ENCODE measurements around the gene ZFP28. TPM values are rescaled to one million over a fixed set of nuclear protein-coding genes. Genes with fewer than 3 reads are reported as not detected.
A peak's percentile ranks its signal among the peaks of the same experiment; 100 is the strongest.

ZFP28 gene
- total and polyA plus RNA-seq, 2 of the 8 experiments (the other 6 are each of a cell fraction or from before 2014, with no cell fraction given) = 1.6 to 4.5 TPM

GRCh38 chr19:56491399-56491798 is 47.3 kb upstream of the ZFP28 start:
- Histone ChIP-seq H2BK20ac (ENCODE audit: low read length) (no peak overlapping the region), H4K8ac (ENCODE audit: extremely low read depth, insufficient read depth, low read length) (no peak overlapping the region), H3K9me3 (ENCODE audit: insufficient read depth in 2 of 2, low read depth in 1 of 2, low read length in 1 of 2) (no peaks in the 10 kb centered on the region), H3K27ac (ENCODE audit: low read depth, low read length) (0 out of 2 replicates have a peak overlapping the region, but pooled peaks have one; percentile 34), H2BK120ac (replicated peaks; ENCODE audit: low read depth, low read length) (no peak overlapping the region), H3K4me3 (ENCODE audit: extremely low read depth in 1 of 4, insufficient read depth in 2 of 4, low read depth in 3 of 4, low read length in 4 of 4) (peak overlapping the region in 1 of 4 experiments; percentile 31; a peak in 1 of 8 replicates), H3K36me3 (ENCODE audit: control insufficient read depth in 2 of 4, insufficient read depth in 4 of 4, low read length in 3 of 4) (peaks cover 0 to 9% (median 2%) of the 10 kb centered on the region in 4 experiments; a peak in 3 of 8 replicates), H3K4me1 (replicated peaks in 1 of 4; ENCODE audit: control insufficient read depth in 3 of 4, insufficient read depth in 4 of 4, low read length in 3 of 4) (peaks cover 2 to 11% (median 4%) of the 10 kb centered on the region in 4 experiments; a peak in 5 of 7 replicates), H3K23ac (ENCODE audit: insufficient read length) (no peak overlapping the region), H3K4ac (replicated peaks; ENCODE audit: insufficient read length, low read depth, low read length) (no peak overlapping the region), H2BK15ac (ENCODE audit: low read length) (no peak overlapping the region), H3K27me3 (replicated peaks in 1 of 4; ENCODE audit: control insufficient read depth in 3 of 4, extremely low read depth in 1 of 4, insufficient read depth in 3 of 4, low read length in 3 of 4) (no peaks in the 10 kb centered on the region), H3K14ac (ENCODE audit: insufficient read length) (no peak overlapping the region), H3K23me2 (ENCODE audit: low read depth, low read length) (no peaks in the 10 kb centered on the region), H3K56ac (replicated peaks; ENCODE audit: insufficient read length, low read depth, low read length) (no peak overlapping the region), H2BK5ac (ENCODE audit: low read depth, low read length) (no peak overlapping the region), H4K91ac (replicated peaks; ENCODE audit: insufficient read length, low read length) (no peak overlapping the region), H2AK5ac (ENCODE audit: low read depth, low read length) (no peak overlapping the region), H3K9ac (replicated peaks in 1 of 4; ENCODE audit: extremely low read depth in 1 of 4, low read depth in 3 of 4, low read length in 3 of 4) (no peak overlapping the region), H2BK12ac (ENCODE audit: low read depth, low read length) (no peak overlapping the region; the same call in 1 of the 2 replicates), H3K4me2 (ENCODE audit: insufficient read depth in 1 of 2, low read depth in 2 of 2, low read length in 2 of 2) (peak overlapping the region; percentile 39 to 66; a peak in 3 of 4 replicates), H4K5ac (ENCODE audit: insufficient read length, low read depth, low read length) (no peak overlapping the region), H2AFZ (ENCODE audit: low read length) (no peak overlapping the region), H3K79me2 (ENCODE audit: control insufficient read depth in 1 of 2, insufficient read depth in 2 of 2, low read length in 2 of 2) (peaks cover 0 to 65% of the 10 kb centered on the region in 2 experiments; a peak in 3 of 4 replicates), H3K79me1 (ENCODE audit: low read depth, low read length) (no peaks in the 10 kb centered on the region; the same call in 1 of the 2 replicates), H4K20me1 (replicated peaks in 1 of 2; ENCODE audit: control insufficient read depth in 1 of 2, insufficient read depth in 2 of 2, low read length in 2 of 2) (peaks cover 0 to 2% of the 10 kb centered on the region in 2 experiments), H3K18ac (ENCODE audit: extremely low read depth, low read length) (no peak overlapping the region)
- no peak for DNase-seq (ENCODE audit: low read depth in 1 of 2, low spot score in 2 of 2)
- ChIA-PET CTCF (ENCODE audit: partially characterized antibody) (interaction anchor here (1.1 to 1.5 kb wide), 3 partner anchors 11 to 24 kb away, joined by 3 to 5 read pairs (median 3); no protein-coding TSS in a partner anchor), POLR2A (ENCODE audit: partially characterized antibody) (interaction anchor here (0.6 to 1.4 kb wide), 2 partner anchors 15 to 88 kb away, joined by 3 to 4 read pairs; partner anchors contain the start of gene ZNF583)
- FAIRE-seq = no peak
- TF ChIP-seq BACH1 (IDR thresholded peaks at IDR 0.05; ENCODE audit: low read length) = peak; percentile 87
- no peak for TF ChIP-seq POLR2A (IDR thresholded peaks at IDR 0.05; ENCODE audit: control extremely low read depth in 1 of 2, low read depth in 2 of 2, low read length in 2 of 2)
- TF ChIP-seq NANOG (IDR thresholded peaks at IDR 0.05; ENCODE audit: insufficient read depth, low read depth, low read length, poor library complexity, severe bottlenecking) = no peak
- peak; percentile 82 for TF ChIP-seq MAFK (IDR thresholded peaks at IDR 0.05; ENCODE audit: low read depth, low read length)
- no peak for TF ChIP-seq BCL11A (IDR thresholded peaks at IDR 0.05; ENCODE audit: low read depth in 2 of 2, low read length in 2 of 2)
- TF ChIP-seq TEAD4 (IDR thresholded peaks at IDR 0.05; ENCODE audit: low read depth, low read length) = peak; percentile 52; the same call in 1 of the 2 replicates
- TF ChIP-seq RAD21 (IDR thresholded peaks at IDR 0.05 in 1 of 2, conservative IDR thresholded peaks at IDR 0.05 in 1 of 2; ENCODE audit: low read depth in 2 of 2, low read length in 2 of 2) = no peak
- no peak for TF ChIP-seq FOSL1 (IDR thresholded peaks at IDR 0.05; ENCODE audit: insufficient read depth, low read depth, low read length)
- TF ChIP-seq MAX (IDR thresholded peaks at IDR 0.05) = no peak
- 67% methylated on average over 3 of the region's 3 CpGs; no CpG with 5 or more reads in 1 of the 2 experiments for WGBS, 2 experiments (ENCODE audit: extremely low coverage in 1 of 2, insufficient coverage in 1 of 2, insufficient read length in 1 of 2, insufficient replicate concordance in 2 of 2, low coverage in 1 of 2, low lambda C conversion rate in 2 of 2, missing lambda C conversion rate in 1 of 2)
